ENCODE measurements around the gene DAZ3. TPM values are rescaled to one million over a fixed set of nuclear protein-coding genes. Genes with fewer than 3 reads are reported as not detected.
"Not testable (repeated sequence)": the region's sequence is repeated elsewhere in the genome, so short reads cannot be mapped to it uniquely, and the experiment has no call there.

Gene DAZ3
- not detected for polyA plus RNA-seq (2012; ENCODE audit: insufficient read depth, insufficient read length)

GRCh38 chrY:24813293-24813692 lies at the start of gene DAZ3:
DAZ3 (minus strand) TSS chrY:24813393; CDS start chrY:24813185, 208 bp downstream.
- not testable (repeated sequence) for DNase-seq (ENCODE audit: low read depth, low spot score)

GRCh38 chrY:24833619-24834018 lies 20.4 kb upstream of the DAZ3 start, which contains the start of gene DAZ4:
DAZ4 (plus strand) TSS chrY:24833919; CDS start chrY:24834127, 208 bp downstream.
- not testable (repeated sequence) for DNase-seq (ENCODE audit: low read depth, low spot score); H3K4me3 ChIP-seq (ENCODE audit: low read length)

More at GRCh38 chrY:24813293-24813692, at the start of gene DAZ3:
- not testable (repeated sequence) for H3K4me3 ChIP-seq (ENCODE audit: low read length)

GRCh38 chrY:24825069-24825468 lies 11.9 kb upstream of the DAZ3 start:
- not testable (repeated sequence) for H3K4me3 ChIP-seq (ENCODE audit: low read length); DNase-seq (ENCODE audit: low read depth, low spot score)

- not testable (repeated sequence) for DNase-seq (ENCODE audit: low read depth, low spot score); H3K4me3 ChIP-seq (ENCODE audit: low read length)
These were observed 11.1 kb upstream of the DAZ3 start for GRCh38 chrY:24824184-24824879.

- not testable (repeated sequence) for DNase-seq (ENCODE audit: low read depth, low spot score); H3K4me3 ChIP-seq (ENCODE audit: low read length)
These were observed 8.6 kb upstream of the DAZ3 start for GRCh38 chrY:24821836-24822235.
